ENCODE data around the gene WDR47. TPM values are rescaled to one million over a fixed set of nuclear protein-coding genes. Genes with fewer than 3 reads are reported as not detected.

Gene WDR47
- total and polyA plus RNA-seq, 2 of the 8 experiments (the other 6 are each of a cell fraction or from before 2014, with no cell fraction given) = 1.9 to 6.7 TPM

- 95 to 100% methylated on average over 1 to 5 of the region's 5 CpGs for WGBS, 2 experiments (ENCODE audit: extremely low coverage in 1 of 2, insufficient coverage in 1 of 2, insufficient read length in 1 of 2, insufficient replicate concordance in 2 of 2, low coverage in 1 of 2, low lambda C conversion rate in 2 of 2, missing lambda C conversion rate in 1 of 2)
- DNase-seq (ENCODE audit: low read depth in 1 of 2, low spot score in 2 of 2) (no peak), FAIRE-seq (no peak)
- no peak overlapping the region for H3K18ac ChIP-seq (ENCODE audit: extremely low read depth, low read length)
- H2BK12ac ChIP-seq (ENCODE audit: low read depth, low read length) = no peak overlapping the region
- no peak overlapping the region for H3K9ac ChIP-seq (replicated peaks in 1 of 4; ENCODE audit: extremely low read depth in 1 of 4, low read depth in 3 of 4, low read length in 3 of 4)
- peaks cover 2% of the 10 kb centered on the region; the same call in 1 of the 2 replicates for H3K23me2 ChIP-seq (ENCODE audit: low read depth, low read length)
- H2BK120ac ChIP-seq (replicated peaks; ENCODE audit: low read depth, low read length) = no peak overlapping the region
- peaks cover 0 to 6% (median 0%) of the 10 kb centered on the region in 4 experiments; a peak in 1 of 8 replicates for H3K36me3 ChIP-seq (ENCODE audit: control insufficient read depth in 2 of 4, insufficient read depth in 4 of 4, low read length in 3 of 4)
- no peak overlapping the region for H4K91ac ChIP-seq (replicated peaks; ENCODE audit: insufficient read length, low read length)
- H3K4ac ChIP-seq (replicated peaks; ENCODE audit: insufficient read length, low read depth, low read length) = no peak overlapping the region
- H3K79me1 ChIP-seq (ENCODE audit: low read depth, low read length) = peaks cover 6% of the 10 kb centered on the region; the same call in 1 of the 2 replicates
- no peak overlapping the region for H4K5ac ChIP-seq (ENCODE audit: insufficient read length, low read depth, low read length)
- no peaks in the 10 kb centered on the region for H3K27me3 ChIP-seq (replicated peaks in 1 of 4; ENCODE audit: control insufficient read depth in 3 of 4, extremely low read depth in 1 of 4, insufficient read depth in 3 of 4, low read length in 3 of 4)
- no peak overlapping the region for H3K27ac ChIP-seq (ENCODE audit: low read depth, low read length)
- peaks cover 0 to 38% of the 10 kb centered on the region in 2 experiments; a peak in 2 of 4 replicates for H3K79me2 ChIP-seq (ENCODE audit: control insufficient read depth in 1 of 2, insufficient read depth in 2 of 2, low read length in 2 of 2)
- no peak overlapping the region for H2BK20ac ChIP-seq (ENCODE audit: low read length)
- no peak overlapping the region for H4K8ac ChIP-seq (ENCODE audit: extremely low read depth, insufficient read depth, low read length)
- no peak overlapping the region for H3K23ac ChIP-seq (ENCODE audit: insufficient read length)
- H3K14ac ChIP-seq (ENCODE audit: insufficient read length) = no peak overlapping the region
- H2BK5ac ChIP-seq (ENCODE audit: low read depth, low read length) = no peak overlapping the region
- H3K9me3 ChIP-seq (ENCODE audit: insufficient read depth in 2 of 2, low read depth in 1 of 2, low read length in 1 of 2) = no peaks in the 10 kb centered on the region
- peaks cover 1 to 8% of the 10 kb centered on the region in 2 experiments for H4K20me1 ChIP-seq (replicated peaks in 1 of 2; ENCODE audit: control insufficient read depth in 1 of 2, insufficient read depth in 2 of 2, low read length in 2 of 2)
- H3K56ac ChIP-seq (replicated peaks; ENCODE audit: insufficient read length, low read depth, low read length) = no peak overlapping the region
- no peak overlapping the region for H3K4me2 ChIP-seq (ENCODE audit: insufficient read depth in 1 of 2, low read depth in 2 of 2, low read length in 2 of 2)
- no peak overlapping the region for H2AK5ac ChIP-seq (ENCODE audit: low read depth, low read length)
- no peak overlapping the region for H3K4me3 ChIP-seq (ENCODE audit: extremely low read depth in 1 of 4, insufficient read depth in 2 of 4, low read depth in 3 of 4, low read length in 4 of 4)
- peaks cover 0 to under 1% (median 0%) of the 10 kb centered on the region in 4 experiments; a peak in 4 of 7 replicates for H3K4me1 ChIP-seq (replicated peaks in 1 of 4; ENCODE audit: control insufficient read depth in 3 of 4, insufficient read depth in 4 of 4, low read length in 3 of 4)
- ChIA-PET CTCF (ENCODE audit: partially characterized antibody) (interaction anchor here (0.9 to 2.0 kb wide), 3 partner anchors 62 to 123 kb away, joined by 3 to 5 read pairs (median 4); no protein-coding TSS in a partner anchor), POLR2A (ENCODE audit: partially characterized antibody) (interaction anchor here (0.6 to 1.4 kb wide), 3 partner anchors 12 to 518 kb away, joined by 3 to 9 read pairs (median 4); partner anchors contain the start of gene STXBP3)
- H2AFZ ChIP-seq (ENCODE audit: low read length) = no peak overlapping the region
- H2BK15ac ChIP-seq (ENCODE audit: low read length) = no peak overlapping the region
- TF ChIP-seq RBBP5 (IDR thresholded peaks at IDR 0.05; ENCODE audit: borderline replicate concordance, low read depth, low read length) = no peak
- no peak for TF ChIP-seq HDAC2 (IDR thresholded peaks at IDR 0.05; ENCODE audit: borderline replicate concordance in 1 of 2, low read depth in 2 of 2, low read length in 2 of 2)
- TF ChIP-seq NANOG (IDR thresholded peaks at IDR 0.05; ENCODE audit: insufficient read depth, low read depth, low read length, poor library complexity, severe bottlenecking) = no peak
- TF ChIP-seq ATF3 (IDR thresholded peaks at IDR 0.05; ENCODE audit: insufficient read depth, low read depth, low read length) = no peak
- TF ChIP-seq POLR2A (IDR thresholded peaks at IDR 0.05; ENCODE audit: control extremely low read depth in 1 of 2, low read depth in 2 of 2, low read length in 2 of 2) = no peak
- TF ChIP-seq TAF1 (IDR thresholded peaks at IDR 0.05; ENCODE audit: low read depth, low read length) = no peak
These were observed 81.2 kb downstream of the WDR47 start for GRCh38 chr1:108960719-108961118.
